Gastroesophageal sphincter (tissue), 3 donors: ENCODE results near the gene SERPINE2.

Experiments used
- CTCF ChIP-seq, 4 experiments: fragments of 200-600 bp in 2 of 4; fragments of 450-650 bp in 2 of 4; sonication (generic) in 1 of 4; IDR thresholded peaks; one replicate each; pipeline ENCODE4 v1.5.1; 2017 to 2019; ENCODE audit warnings: antibody characterized with exemption in 4 of 4, mild to moderate bottlenecking in 2 of 4, moderate library complexity in 2 of 4
- EP300 ChIP-seq: sonication (generic); formaldehyde crosslinking; IDR thresholded peaks from one replicate; pipeline ENCODE4 v1.6.1; 2017; ENCODE audit warnings: antibody characterized with exemption, mild to moderate bottlenecking
- POLR2A ChIP-seq, 2 donors: fragments of 450-650 bp; IDR thresholded peaks; one replicate each; pipeline ENCODE4 v1.6.1; 2017; ENCODE audit warnings: antibody characterized with exemption in 2 of 2, mild to moderate bottlenecking in 2 of 2, moderate library complexity in 1 of 2

- TF ChIP-seq EP300 (no peak), CTCF (IDR thresholded peaks at IDR 0.05) (no peak), POLR2A (IDR thresholded peaks at IDR 0.05) (no peak)
Measured at GRCh38 chr2:223949241-223949840, 89.7 kb downstream of the SERPINE2 start.
